IPS DF 6.9 (cell line): ENCODE results near the gene NAGA.

ENCODE experiments used
- DNase-seq: peaks from one replicate; pipeline ENCODE4 v3.0.0-alpha.2; 2013; ENCODE audit warnings: low read depth, low spot score
- H3K27ac ChIP-seq: one replicate; pipeline ENCODE4 v1.5.1; 2013; ENCODE audit warnings: low read length, control low read depth
- H3K27me3 ChIP-seq: 2 replicates; pipeline ENCODE4 v1.6.1; 2013; ENCODE audit warnings: mild to moderate bottlenecking, low read length; ENCODE audit not compliant: control insufficient read depth, insufficient read depth
- H3K36me3 ChIP-seq: 2 replicates; pipeline ENCODE4 v1.6.1; 2013; ENCODE audit warnings: low read length; ENCODE audit not compliant: control insufficient read depth, insufficient read depth
- H3K4me1 ChIP-seq: 2 replicates; pipeline ENCODE4 v1.6.1; 2013; ENCODE audit warnings: low read length; ENCODE audit not compliant: control insufficient read depth, insufficient read depth
- H3K4me3 ChIP-seq: 2 replicates; pipeline ENCODE4 v1.5.1; 2013; ENCODE audit warnings: mild to moderate bottlenecking, low read length
- H3K9me3 ChIP-seq: 2 replicates; pipeline ENCODE4 v1.6.1; 2013; ENCODE audit warnings: low read length, inconsistent platforms; ENCODE audit not compliant: control insufficient read depth, insufficient read depth
- WGBS: extraction: QIAGEN DNeasy Blood & Tissue Kit; methylation state at CpG from one replicate; pipeline ENCODE4 v1.1.7; 2013; ENCODE audit warnings: mixed read lengths, missing lambda C conversion rate; ENCODE audit not compliant: insufficient read length, insufficient coverage; 5-methylcytosine and 5-hydroxymethylcytosine counted together

NAGA gene

DNA sequence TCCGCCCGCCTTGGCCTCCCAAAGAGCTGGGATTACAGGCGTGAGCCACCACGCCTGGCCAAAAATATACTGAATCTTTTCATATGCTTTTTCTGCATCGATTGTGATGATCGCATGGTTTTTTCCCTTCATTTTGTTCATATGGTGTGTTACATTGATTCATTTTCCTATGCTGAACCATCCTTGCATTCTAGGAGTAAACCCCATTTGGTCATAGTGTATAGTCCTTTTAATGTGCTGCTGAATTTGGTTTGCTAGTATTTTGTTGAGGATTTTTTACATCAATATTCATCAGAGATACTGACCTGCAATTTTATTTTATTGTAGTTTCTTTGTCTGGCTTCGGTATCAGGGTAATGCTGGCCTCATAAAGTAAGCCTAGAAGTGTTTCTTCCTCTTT lies 59.8 kb downstream of the NAGA start:
- DNase-seq, result no peak
- no CpG with 5 or more reads among the region's 7 CpGs for WGBS
- H3K27ac ChIP-seq, result no peak overlapping the region
- H3K4me1 ChIP-seq, result no peaks in the 10 kb centered on the region
- no peaks in the 10 kb centered on the region for H3K9me3 ChIP-seq
- no peak overlapping the region for H3K4me3 ChIP-seq
- H3K36me3 ChIP-seq, result no peaks in the 10 kb centered on the region
- no peaks in the 10 kb centered on the region for H3K27me3 ChIP-seq
